Mesenchymal stem cell (in vitro differentiated cells and primary cell): Measurements from ENCODE around the gene CGB5.
"Not testable (repeated sequence)": the region's sequence is repeated elsewhere in the genome, so short reads cannot be mapped to it uniquely, and the experiment has no call there.

Source experiments
- DNase-seq: peaks from one replicate; pipeline ENCODE4 v3.0.0-alpha.2; 2013
- H2AFZ ChIP-seq: one replicate; pipeline ENCODE4 v1.6.1; 2013; ENCODE audit warnings: low read depth, mild to moderate bottlenecking, control low read depth, inconsistent platforms, low read length, moderate library complexity
- H2AK5ac ChIP-seq: 2 replicates; pipeline ENCODE4 v1.6.1; 2013; ENCODE audit warnings: low read length, moderate library complexity, mild to moderate bottlenecking, inconsistent platforms; ENCODE audit not compliant: severe bottlenecking
- H2BK120ac ChIP-seq: one replicate; pipeline ENCODE4 v1.6.1; 2013; ENCODE audit warnings: low read depth, mild to moderate bottlenecking, inconsistent platforms, low read length, moderate library complexity
- H2BK12ac ChIP-seq, 2 experiments: one replicate each; pipeline ENCODE4 v1.6.1; 2013; ENCODE audit warnings: inconsistent platforms in 2 of 2, low read length in 2 of 2, mild to moderate bottlenecking in 2 of 2, moderate library complexity in 2 of 2, control low read depth in 1 of 2
- H2BK15ac ChIP-seq: one replicate; pipeline ENCODE4 v1.6.1; 2013; ENCODE audit warnings: mild to moderate bottlenecking, low read depth, inconsistent platforms; ENCODE audit not compliant: poor library complexity, severe bottlenecking
- H2BK5ac ChIP-seq: 2 replicates; pipeline ENCODE4 v1.6.1; 2013; ENCODE audit warnings: low read depth, mild to moderate bottlenecking, low read length, control low read depth, inconsistent platforms; ENCODE audit not compliant: poor library complexity, severe bottlenecking
- H3K14ac ChIP-seq, 2 experiments: one replicate each; pipeline ENCODE4 v1.6.1; 2013; ENCODE audit warnings: inconsistent platforms in 2 of 2, low read length in 2 of 2, control low read depth in 1 of 2, mild to moderate bottlenecking in 1 of 2, moderate library complexity in 1 of 2
- H3K18ac ChIP-seq, 2 experiments: one replicate each; pipeline ENCODE4 v1.6.1; 2013; ENCODE audit warnings: inconsistent platforms in 2 of 2, low read length in 2 of 2, control low read depth in 1 of 2, low read depth in 1 of 2, mild to moderate bottlenecking in 1 of 2
- H3K23ac ChIP-seq, 2 experiments: one replicate each; pipeline ENCODE4 v1.6.1; 2013; ENCODE audit warnings: inconsistent platforms in 2 of 2, low read length in 2 of 2, mild to moderate bottlenecking in 2 of 2, moderate library complexity in 2 of 2, control low read depth in 1 of 2
- H3K27ac ChIP-seq: 2 replicates; pipeline ENCODE4 v1.5.1; 2013; ENCODE audit warnings: mild to moderate bottlenecking, moderate library complexity, low read length, control low read depth, inconsistent platforms; ENCODE audit not compliant: poor library complexity, severe bottlenecking
- H3K27me3 ChIP-seq, 2 experiments: 2 replicates each; pipeline versions ENCODE4 v1.6.1 to v1.7.0; 2013; ENCODE audit warnings: low read length in 2 of 2, mild to moderate bottlenecking in 2 of 2, moderate library complexity in 2 of 2, control low read depth in 1 of 2, inconsistent platforms in 1 of 2; ENCODE audit not compliant: control insufficient read depth in 1 of 2, insufficient read depth in 1 of 2
- H3K36me3 ChIP-seq, 2 experiments: 2 replicates each; pipeline versions ENCODE4 v1.6.1 to v1.7.0; 2013; ENCODE audit warnings: low read length in 2 of 2, control low read depth in 1 of 2, inconsistent platforms in 1 of 2, low read depth in 1 of 2, mild to moderate bottlenecking in 1 of 2; ENCODE audit not compliant: insufficient read depth in 2 of 2, control insufficient read depth in 1 of 2
- H3K4ac ChIP-seq, 2 experiments: one replicate each; pipeline ENCODE4 v1.6.1; 2013; ENCODE audit warnings: inconsistent platforms in 2 of 2, low read length in 2 of 2, mild to moderate bottlenecking in 2 of 2, moderate library complexity in 2 of 2, control low read depth in 1 of 2, low read depth in 1 of 2
- H3K4me1 ChIP-seq: 2 replicates; pipeline ENCODE4 v1.6.1; 2013; ENCODE audit warnings: low read depth, low read length, control low read depth; ENCODE audit not compliant: control insufficient read depth, insufficient read depth
- H3K4me2 ChIP-seq: 2 replicates; pipeline ENCODE4 v1.6.1; 2013; ENCODE audit warnings: low read length, mild to moderate bottlenecking, inconsistent platforms; ENCODE audit not compliant: poor library complexity, severe bottlenecking
- H3K4me3 ChIP-seq, 2 experiments: 2 replicates each; pipeline versions ENCODE4 v1.5.1 to v1.7.0; 2013; ENCODE audit warnings: low read length in 2 of 2, mild to moderate bottlenecking in 2 of 2, control low read depth in 1 of 2, low read depth in 1 of 2; ENCODE audit not compliant: insufficient read depth in 1 of 2
- H3K79me1 ChIP-seq: replicated peaks from 2 replicates; pipeline ENCODE4 v1.6.1; 2013; ENCODE audit warnings: mild to moderate bottlenecking, control low read depth, low read length, inconsistent platforms; ENCODE audit not compliant: poor library complexity, severe bottlenecking
- H3K9ac ChIP-seq: 2 replicates; pipeline ENCODE4 v1.7.0; 2013; ENCODE audit warnings: mild to moderate bottlenecking, low read length, moderate library complexity
- H3K9me3 ChIP-seq: 2 replicates; pipeline ENCODE4 v1.7.0; 2013; ENCODE audit warnings: mild to moderate bottlenecking, low read length; ENCODE audit not compliant: control insufficient read depth
- H4K8ac ChIP-seq: one replicate; pipeline ENCODE4 v1.6.1; 2013; ENCODE audit warnings: inconsistent platforms, mild to moderate bottlenecking, low read length, moderate library complexity
- H4K91ac ChIP-seq: one replicate; pipeline ENCODE4 v1.6.1; 2013; ENCODE audit warnings: mild to moderate bottlenecking, low read length, inconsistent platforms
- WGBS: methylation state at CpG from one replicate; pipeline ENCODE4 v1.1.7; 2013; ENCODE audit warnings: mixed read lengths; 5-methylcytosine and 5-hydroxymethylcytosine counted together

Gene CGB5

DNA sequence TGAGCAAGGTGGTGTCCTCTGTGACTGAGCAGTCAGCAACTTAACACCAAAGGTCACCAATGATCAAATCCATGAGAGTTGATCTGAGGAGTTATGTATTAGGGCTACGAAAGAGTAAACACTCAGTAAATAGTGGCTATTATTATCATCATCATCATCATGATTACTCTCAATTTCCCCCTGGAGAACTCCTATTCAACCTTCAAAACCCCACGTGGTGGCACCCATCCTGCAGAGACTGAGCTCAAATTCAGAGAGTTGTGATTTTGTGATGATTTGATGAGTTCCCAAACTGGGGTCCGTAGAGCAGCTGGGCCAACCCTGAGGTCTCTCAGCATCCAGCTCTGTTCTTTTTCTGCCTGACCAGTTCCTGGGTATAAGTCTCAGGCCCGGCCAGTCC lies 6.2 kb downstream of the CGB5 start:
- not testable (repeated sequence) for H3K27me3 ChIP-seq, H4K8ac ChIP-seq, H3K4me1 ChIP-seq, H2AK5ac ChIP-seq, H3K9me3 ChIP-seq, H3K9ac ChIP-seq, H3K79me1 ChIP-seq, H2BK12ac ChIP-seq, H3K4me3 ChIP-seq, H3K14ac ChIP-seq, H3K36me3 ChIP-seq, H3K4me2 ChIP-seq, H3K4ac ChIP-seq, H2AFZ ChIP-seq, DNase-seq, H2BK5ac ChIP-seq, H2BK15ac ChIP-seq, H3K23ac ChIP-seq, H2BK120ac ChIP-seq, H4K91ac ChIP-seq, H3K18ac ChIP-seq, H3K27ac ChIP-seq
- WGBS, result no CpG with 5 or more reads among the region's 4 CpGs

DNA sequence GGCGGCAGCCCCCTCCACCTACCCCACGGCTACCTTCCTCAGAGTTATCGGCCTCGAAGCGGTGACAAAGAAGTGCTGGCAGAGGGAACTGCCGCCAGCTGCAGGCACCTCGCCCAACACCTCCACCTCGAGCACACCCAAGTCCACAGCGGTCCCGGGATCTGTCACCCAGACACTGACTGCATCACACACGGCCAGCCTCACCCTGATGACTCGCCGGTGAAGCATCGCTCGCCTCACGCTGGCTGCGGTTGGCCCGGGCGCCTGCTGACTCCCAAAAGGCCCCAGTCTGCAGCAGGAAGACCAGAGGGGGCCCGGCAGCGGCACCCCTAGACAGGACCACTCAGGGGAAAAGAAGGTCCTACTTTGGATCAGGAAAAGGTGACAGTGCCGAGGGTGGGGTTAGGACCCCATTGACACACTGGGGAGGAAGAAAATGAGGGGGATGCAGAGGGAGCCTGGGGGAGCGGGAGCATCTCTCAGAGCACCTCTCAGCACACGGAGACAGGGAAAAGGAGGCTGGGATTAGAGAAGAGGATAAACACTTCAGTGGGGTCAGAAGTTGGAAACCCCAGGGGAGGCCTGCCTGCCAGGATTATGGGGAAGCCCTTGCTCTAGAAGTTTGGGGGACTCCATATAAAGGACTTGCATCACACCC lies 6.9 kb downstream of the CGB5 start:
- H3K4me1 ChIP-seq, result not testable (repeated sequence)

DNA sequence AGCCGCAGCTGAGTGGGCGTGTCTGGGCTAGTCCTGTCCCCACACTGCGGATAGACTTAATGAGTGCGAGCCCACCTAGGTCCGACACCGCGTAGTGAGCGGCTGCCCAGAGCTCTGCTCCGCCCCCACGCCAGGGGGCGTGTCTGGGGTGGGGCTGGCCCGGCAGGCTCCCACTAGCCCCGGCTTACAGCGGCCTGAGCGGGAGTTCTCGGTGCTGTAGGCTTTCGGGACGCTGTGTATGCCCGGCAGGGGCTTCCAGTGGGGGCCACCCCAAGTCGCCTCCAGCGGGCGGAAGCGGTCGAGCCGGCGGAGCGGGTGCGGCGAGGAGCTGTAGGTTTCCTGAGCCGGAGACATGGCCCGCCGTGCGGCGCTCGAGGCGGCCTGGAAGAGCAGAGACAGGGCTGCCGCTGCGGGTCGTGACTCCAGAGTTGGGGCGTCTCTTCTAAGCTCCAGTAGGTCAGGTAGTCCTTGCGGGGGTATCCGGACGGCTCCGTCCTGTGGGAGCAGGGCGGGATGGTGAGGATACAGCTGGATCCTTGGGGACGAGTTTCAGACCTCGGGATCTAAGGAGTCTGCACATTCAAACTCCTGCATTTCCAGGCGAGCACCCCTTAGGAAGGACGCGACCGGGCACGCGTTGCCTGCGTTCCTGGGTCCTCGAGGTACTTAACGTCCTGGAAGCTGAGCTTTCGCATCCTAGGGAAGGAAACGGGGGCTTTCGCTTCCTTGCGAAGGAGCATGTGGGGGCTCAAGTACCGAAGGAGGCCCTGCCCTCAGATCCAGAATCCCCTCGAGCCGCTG lies 12.7 kb downstream of the CGB5 start:
- peak overlapping the region; percentile 54 for H3K9ac ChIP-seq
- no peak overlapping the region for H3K27ac ChIP-seq
- H4K91ac ChIP-seq, result no peak overlapping the region
- peak overlapping the region; percentile 82 for H2AFZ ChIP-seq
- peaks cover 3% of the 10 kb centered on the region for H3K79me1 ChIP-seq
- H3K18ac ChIP-seq, result peak overlapping the region in 1 of 2 experiments; percentile 91
- WGBS, result 1% methylated on average over 63 of the region's 63 CpGs
- no peak overlapping the region for H2BK5ac ChIP-seq
- no peaks in the 10 kb centered on the region for H3K9me3 ChIP-seq
- peaks cover 0 to under 1% of the 10 kb centered on the region in 2 experiments for H3K36me3 ChIP-seq
- peak overlapping the region; percentile 59 to 72 for H3K4me3 ChIP-seq
- peak overlapping the region; percentile 12 for H4K8ac ChIP-seq
- H2BK120ac ChIP-seq, result no peak overlapping the region
- peak; percentile 65 for DNase-seq
- peaks cover 17% of the 10 kb centered on the region for H3K4me1 ChIP-seq
- H3K27me3 ChIP-seq, result peaks cover 14 to 51% of the 10 kb centered on the region in 2 experiments
- peak overlapping the region in 1 of 2 experiments; percentile 86 for H3K14ac ChIP-seq
- no peak overlapping the region for H2AK5ac ChIP-seq
- no peak overlapping the region for H3K23ac ChIP-seq
- H3K4me2 ChIP-seq, result peak overlapping the region; percentile 93
- no peak overlapping the region for H2BK15ac ChIP-seq
- H3K4ac ChIP-seq, result no peak overlapping the region
- no peak overlapping the region for H2BK12ac ChIP-seq

More for the DNA sequence above, 6.9 kb downstream of the CGB5 start:
- not testable (repeated sequence) for H2AK5ac ChIP-seq, H3K79me1 ChIP-seq, H2BK12ac ChIP-seq, H3K9ac ChIP-seq, H4K8ac ChIP-seq, H3K4ac ChIP-seq, H3K4me2 ChIP-seq, H3K9me3 ChIP-seq, H3K27me3 ChIP-seq, H3K27ac ChIP-seq, H2BK15ac ChIP-seq, H2BK120ac ChIP-seq, H2AFZ ChIP-seq, H3K18ac ChIP-seq, H3K4me3 ChIP-seq, H3K23ac ChIP-seq, H3K14ac ChIP-seq, H2BK5ac ChIP-seq, H3K36me3 ChIP-seq
- DNase-seq, result peak; percentile 59
- H4K91ac ChIP-seq, result peak overlapping the region; percentile 15
- 38% methylated on average over 24 of the region's 24 CpGs for WGBS

DNA sequence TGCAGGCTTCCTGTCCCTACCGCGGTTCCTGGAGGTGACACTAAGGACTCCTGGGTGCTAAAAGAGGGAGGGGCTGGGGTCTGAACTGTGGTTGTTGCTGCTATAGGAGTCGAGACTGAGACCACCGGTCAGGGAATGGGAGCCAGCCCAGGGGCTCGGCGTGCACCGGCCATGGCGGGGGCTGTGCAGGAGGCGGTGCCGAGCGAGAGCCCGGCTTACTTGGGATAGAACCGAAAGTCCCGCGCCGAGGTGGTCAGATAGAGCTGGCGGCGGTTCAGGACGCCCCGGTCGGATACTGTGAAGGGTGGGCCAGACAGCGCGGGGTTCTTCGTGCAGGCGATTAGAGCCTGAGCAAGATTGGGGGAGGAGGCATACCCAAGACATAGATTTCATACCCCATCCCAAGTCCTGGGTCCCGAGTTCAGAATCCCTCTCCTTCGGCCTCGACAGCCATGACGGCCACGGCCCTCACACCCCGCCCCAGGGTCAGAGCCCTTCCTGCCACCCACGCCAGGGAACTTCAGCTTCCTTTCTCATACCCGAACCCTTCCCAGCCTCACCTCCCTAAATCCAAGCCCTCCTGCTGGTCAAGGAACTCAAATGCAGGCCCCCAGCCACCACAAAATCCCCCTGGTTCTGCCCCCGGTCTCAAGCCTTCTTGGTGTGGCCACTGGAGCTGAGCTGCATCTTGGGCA lies 13.4 kb downstream of the CGB5 start:
- not testable (repeated sequence) for H2BK15ac ChIP-seq, H2BK5ac ChIP-seq, H3K27ac ChIP-seq, H3K79me1 ChIP-seq, H3K9me3 ChIP-seq, H3K4ac ChIP-seq, DNase-seq, H3K36me3 ChIP-seq, H2AK5ac ChIP-seq, H4K91ac ChIP-seq, H3K23ac ChIP-seq
- peak overlapping the region in 1 of 2 experiments; percentile 86 for H3K14ac ChIP-seq
- H2BK120ac ChIP-seq, result peak overlapping the region; percentile 5
- H3K27me3 ChIP-seq, result peaks cover 14 to 57% of the 10 kb centered on the region in 2 experiments
- peak overlapping the region in 1 of 2 experiments; percentile 34 for H2BK12ac ChIP-seq
- peaks cover 17% of the 10 kb centered on the region for H3K4me1 ChIP-seq
- peak overlapping the region; percentile 82 for H2AFZ ChIP-seq
- peak overlapping the region; percentile 93 for H3K4me2 ChIP-seq
- H3K18ac ChIP-seq, result peak overlapping the region; percentile 33 to 91
- peak overlapping the region; percentile 12 for H4K8ac ChIP-seq
- H3K4me3 ChIP-seq, result peak overlapping the region; percentile 11 to 72
- peak overlapping the region; percentile 54 for H3K9ac ChIP-seq
- 18% methylated on average over 20 of the region's 34 CpGs for WGBS
